OCI-LY3 (cell line): Measurements from ENCODE around the gene IDH3A.

Experiments used
- CTCF ChIP-seq: fragments of 200-600, 300-600 bp; sonication (generic); IDR thresholded peaks from 2 replicates; pipeline ENCODE4 v1.5.1; 2014; ENCODE audit warnings: antibody characterized with exemption, low read length, low read depth
- EZH2phosphoT487 ChIP-seq: fragments of 200-600 bp; shearing (Covaris generic); IDR thresholded peaks from 2 replicates; pipeline ENCODE4 v1.6.1; 2018; ENCODE audit warnings: antibody characterized with exemption, mixed run types, low read depth

GRCh38 chr15:78146425-78147154 is 2.6 kb upstream of the IDH3A start:
- TF ChIP-seq CTCF (no peak), EZH2phosphoT487 (no peak)
